ENCODE results near the gene PEF1.

GRCh38 chr1:31659889-31660288, 15.2 kb upstream of the PEF1 start:
- TF ChIP-seq CTCF (IDR thresholded peaks at IDR 0.05 in 4 of 5, conservative IDR thresholded peaks at IDR 0.05 in 1 of 5) (no peak), POLR2A (IDR thresholded peaks at IDR 0.05) (no peak)
